Panc1 (cell line): Measurements from ENCODE around the gene NPFF. TPM values are rescaled to one million over a fixed set of nuclear protein-coding genes. Genes with fewer than 3 reads are reported as not detected.

Experiments used
- ATAC-seq: fragments of 200-7000 bp; cut with Tn5 transposase; 2 replicates; pipeline ENCODE4 v1.9.1; 2020; ENCODE audit warnings: mild to moderate bottlenecking, moderate library complexity
- BruUV-seq: library from RNA; stranded (reverse); fragments of 400-500 nt; replicated peaks from 2 replicates; lab custom pipeline; 2021; lab: Mats Ljungman, UMichigan
- CTCF ChIA-PET: fragments of 300-600 bp; sonication (Branson Sonifier 250); formaldehyde crosslinking; loops from one replicate; lab custom pipeline; 2022; ENCODE audit warnings: antibody characterized with exemption; lab: Charles Lee
- POLR2A ChIA-PET: fragments of 300-600 bp; sonication (Branson Sonifier 250); formaldehyde crosslinking; loops from one replicate; lab custom pipeline; 2022; ENCODE audit warnings: antibody characterized with exemption; lab: Charles Lee
- DNase-seq: peaks from one replicate; pipeline ENCODE4 v3.0.0-alpha.2; 2010; ENCODE audit warnings: low read depth, low spot score
- H3K27ac ChIP-seq: 2 replicates; pipeline ENCODE4 v1.5.1; 2011; ENCODE audit warnings: mild to moderate bottlenecking, low read length, inconsistent platforms
- H3K27me3 ChIP-seq: fragments of 200-500 bp; sonication (Bioruptor generic); 2 replicates; pipeline ENCODE4 v1.6.0; 2014; ENCODE audit warnings: low read length, inconsistent platforms; ENCODE audit not compliant: control insufficient read depth, insufficient read depth
- H3K36me3 ChIP-seq: fragments of 200-500 bp; sonication (Bioruptor generic); 2 replicates; pipeline ENCODE4 v1.5.1; 2014; ENCODE audit warnings: inconsistent platforms, mild to moderate bottlenecking, low read length, moderate library complexity; ENCODE audit not compliant: control insufficient read depth, insufficient read depth
- H3K4me1 ChIP-seq: 2 replicates; pipeline ENCODE4 v1.5.1; 2011; ENCODE audit warnings: inconsistent platforms, mild to moderate bottlenecking, low read length, moderate library complexity; ENCODE audit not compliant: control insufficient read depth, insufficient read depth
- H3K4me3 ChIP-seq, 2 experiments: 2 replicates each; pipeline ENCODE4 v1.5.1; 2011 to 2012; ENCODE audit warnings: low read depth in 2 of 2, low read length in 2 of 2, mild to moderate bottlenecking in 2 of 2, inconsistent platforms in 1 of 2, moderate library complexity in 1 of 2
- H3K9me3 ChIP-seq: fragments of 200-500 bp; sonication (Bioruptor generic); 2 replicates; pipeline ENCODE4 v1.5.1; 2014; ENCODE audit warnings: low read depth, mild to moderate bottlenecking, inconsistent platforms, low read length, moderate library complexity; ENCODE audit not compliant: control insufficient read depth, insufficient read depth
- POLR2AphosphoS5 ChIP-seq: IDR thresholded peaks from 2 replicates; pipeline ENCODE4 v1.6.1; 2012; ENCODE audit warnings: mild to moderate bottlenecking, low read depth, low read length, moderate library complexity
- REST ChIP-seq, 2 experiments: IDR thresholded peaks; 2 replicates each; pipeline ENCODE4 v1.6.1; 2011 to 2012; ENCODE audit warnings: low read depth in 2 of 2, control low read depth in 1 of 2, low read length in 1 of 2, mild to moderate bottlenecking in 1 of 2, moderate library complexity in 1 of 2; ENCODE audit not compliant: insufficient read depth in 1 of 2
- SIN3A ChIP-seq: IDR thresholded peaks from 2 replicates; pipeline ENCODE4 v1.6.1; 2012; ENCODE audit warnings: low read depth, mild to moderate bottlenecking, low read length, moderate library complexity, borderline replicate concordance; ENCODE audit not compliant: insufficient read depth
- TCF7L2 ChIP-seq: IDR thresholded peaks from 2 replicates; pipeline ENCODE4 v1.6.1; 2011; ENCODE audit warnings: mild to moderate bottlenecking, low read depth, low read length, inconsistent platforms
- in situ Hi-C: cut with HindIII; loops from 2 replicates; pipeline ENCODE4 v1.10.0; 2016; ENCODE audit warnings: low sequenced_read_pairs, low pct_unique_long_range_greater_than_20kb
- intact Hi-C: fragments of 100-400 bp; cut with micrococcal nuclease; formaldehyde crosslinking; loops from one replicate; pipeline ENCODE4 v1.10.0; 2022; ENCODE audit not compliant: unreplicated experiment
- total RNA-seq: library from RNA; stranded (reverse); gene quantifications from one replicate; pipeline ENCODE4 v1.2.1, GENCODE V29; 2021; ENCODE audit not compliant: unreplicated experiment
- TF ChIP-seq, protein P1 (sequence below): fragments of 450-650 bp; IDR thresholded peaks from 2 replicates; pipeline ENCODE4 v1.5.1; 2017; ENCODE audit warnings: mild to moderate bottlenecking

NPFF gene
- total RNA-seq, 1 experiment from 2014 or later = not detected

DNA sequence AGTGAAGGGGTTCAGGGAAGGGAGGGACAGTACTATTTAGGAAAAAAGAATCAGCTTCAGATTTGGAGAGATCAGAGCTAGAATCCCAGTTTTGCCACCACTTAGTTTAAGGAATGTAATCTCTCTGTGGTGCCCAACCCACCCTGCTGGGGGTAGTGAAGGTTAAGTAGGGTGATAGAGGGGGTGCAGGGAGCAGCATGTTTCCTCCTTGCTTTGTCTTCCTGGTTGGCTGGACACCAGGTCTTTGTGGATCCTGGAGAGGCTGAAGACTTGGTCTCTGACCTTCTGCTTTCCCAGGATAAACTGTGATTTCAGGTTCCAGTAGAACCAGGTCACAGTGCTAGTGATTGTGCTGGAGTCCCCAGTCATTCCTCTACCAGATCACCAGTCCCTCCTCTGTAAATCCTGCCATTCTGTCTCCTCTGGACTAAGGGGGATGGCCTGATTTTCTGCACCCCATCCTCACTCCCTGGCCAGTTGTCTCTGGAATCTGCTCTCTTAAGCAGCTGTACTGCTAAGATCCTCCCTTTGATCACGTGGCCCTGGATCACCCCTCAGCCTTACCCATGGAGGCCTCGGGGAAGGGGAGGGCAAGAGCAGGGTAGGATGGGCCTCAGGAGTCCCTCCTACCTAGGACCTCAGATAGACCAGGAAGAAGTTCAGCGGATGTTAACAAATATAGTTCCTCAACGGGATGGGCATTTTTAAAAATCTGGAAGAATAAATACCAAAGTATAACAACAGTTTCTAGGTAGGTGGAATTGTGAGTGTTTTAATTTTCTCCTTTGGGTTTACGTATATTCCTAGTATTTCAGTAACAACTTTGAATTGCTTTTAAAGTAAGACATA lies 11.2 kb downstream of the NPFF start:
- peaks cover 39% of the 10 kb centered on the region for H3K4me1 ChIP-seq
- ATAC-seq (no peak), DNase-seq (no peak)
- H3K36me3 ChIP-seq = no peaks in the 10 kb centered on the region; the same call in 1 of the 2 replicates
- TF ChIP-seq REST (IDR thresholded peaks at IDR 0.05; ENCODE audit: insufficient read depth in 1 of 2, low read depth in 2 of 2, low read length in 1 of 2) = no peak
- no peak for TF ChIP-seq SIN3A
- TF ChIP-seq, protein P1, sequence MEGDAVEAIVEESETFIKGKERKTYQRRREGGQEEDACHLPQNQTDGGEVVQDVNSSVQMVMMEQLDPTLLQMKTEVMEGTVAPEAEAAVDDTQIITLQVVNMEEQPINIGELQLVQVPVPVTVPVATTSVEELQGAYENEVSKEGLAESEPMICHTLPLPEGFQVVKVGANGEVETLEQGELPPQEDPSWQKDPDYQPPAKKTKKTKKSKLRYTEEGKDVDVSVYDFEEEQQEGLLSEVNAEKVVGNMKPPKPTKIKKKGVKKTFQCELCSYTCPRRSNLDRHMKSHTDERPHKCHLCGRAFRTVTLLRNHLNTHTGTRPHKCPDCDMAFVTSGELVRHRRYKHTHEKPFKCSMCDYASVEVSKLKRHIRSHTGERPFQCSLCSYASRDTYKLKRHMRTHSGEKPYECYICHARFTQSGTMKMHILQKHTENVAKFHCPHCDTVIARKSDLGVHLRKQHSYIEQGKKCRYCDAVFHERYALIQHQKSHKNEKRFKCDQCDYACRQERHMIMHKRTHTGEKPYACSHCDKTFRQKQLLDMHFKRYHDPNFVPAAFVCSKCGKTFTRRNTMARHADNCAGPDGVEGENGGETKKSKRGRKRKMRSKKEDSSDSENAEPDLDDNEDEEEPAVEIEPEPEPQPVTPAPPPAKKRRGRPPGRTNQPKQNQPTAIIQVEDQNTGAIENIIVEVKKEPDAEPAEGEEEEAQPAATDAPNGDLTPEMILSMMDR = no peak
- TF ChIP-seq POLR2AphosphoS5 = no peak
- TF ChIP-seq TCF7L2 = no peak
- in situ Hi-C loops (no loop called here), intact Hi-C loops (no loop called here)
- ChIA-PET CTCF (no interaction called here), POLR2A (no interaction called here)
- no peak overlapping the region; a peak in 1 of 4 replicates for H3K4me3 ChIP-seq
- H3K9me3 ChIP-seq = no peaks in the 10 kb centered on the region
- H3K27me3 ChIP-seq = no peaks in the 10 kb centered on the region
- BruUV-seq = no TSS peak
- peak overlapping the region; percentile 63 for H3K27ac ChIP-seq

GRCh38 chr12:53493610-53494391 lies 13.5 kb downstream of the NPFF start:
- Histone ChIP-seq H3K27ac (peak overlapping the region; percentile 92), H3K4me1 (peaks cover 35% of the 10 kb centered on the region), H3K4me3 (peak overlapping the region; percentile 48 to 78), H3K27me3 (no peaks in the 10 kb centered on the region), H3K36me3 (no peaks in the 10 kb centered on the region), H3K9me3 (no peaks in the 10 kb centered on the region)
- ChIA-PET CTCF (no interaction called here), POLR2A (interaction anchor here (0.5 to 0.8 kb wide), 3 partner anchors 11 to 193 kb away, joined by 3 to 8 read pairs (median 4); no protein-coding TSS in a partner anchor)
- ATAC-seq (peak; percentile 22; the same call in 1 of the 2 replicates), DNase-seq (no peak)
- TSS peak; percentile 97 for BruUV-seq
- intact Hi-C loops (no loop called here), in situ Hi-C loops (no loop called here)
- TF ChIP-seq TCF7L2 = no peak
- no peak for TF ChIP-seq REST (IDR thresholded peaks at IDR 0.05; ENCODE audit: insufficient read depth in 1 of 2, low read depth in 2 of 2, low read length in 1 of 2)
- no peak for TF ChIP-seq POLR2AphosphoS5
- TF ChIP-seq, protein P1 = no peak
- no peak for TF ChIP-seq SIN3A
